GM12892 (cell line): ENCODE results near the gene GRK7.

Experiments
- POLR2A ChIP-seq: IDR thresholded peaks from 2 replicates; pipeline ENCODE4 v1.6.1; 2011; ENCODE audit warnings: low read depth, low read length, control low read depth
- TAF1 ChIP-seq: IDR thresholded peaks from 2 replicates; pipeline ENCODE4 v1.6.1; 2011; ENCODE audit warnings: low read depth, mild to moderate bottlenecking, control low read depth, low read length, borderline replicate concordance

- TF ChIP-seq POLR2A = no peak
- no peak for TF ChIP-seq TAF1
These were observed at the start of gene GRK7 for GRCh38 chr3:141763088-141763750.
